ENCODE measurements around the gene CD7. TPM values are rescaled to one million over a fixed set of nuclear protein-coding genes. Genes with fewer than 3 reads are reported as not detected.

Gene CD7
- total RNA-seq, 1 donor from 2014 or later, result 1.4 TPM

GRCh38 chr17:82271401-82271800 lies 46.0 kb downstream of the CD7 start:
- H3K27ac Mint-ChIP-seq, result peak overlapping the region; percentile 87
- no peaks in the 10 kb centered on the region for H3K9me3 Mint-ChIP-seq
- H3K36me3 Mint-ChIP-seq, result peaks cover 32% of the 10 kb centered on the region
- no peak for DNase-seq (ENCODE audit: extremely low spot score, unreplicated experiment)
- H3K4me1 Mint-ChIP-seq (ENCODE audit: unreplicated experiment), result peaks cover 45% of the 10 kb centered on the region
- H3K27me3 Mint-ChIP-seq, result no peaks in the 10 kb centered on the region
- peak overlapping the region; percentile 88 for H3K4me3 Mint-ChIP-seq
- no peak for TF ChIP-seq CTCF (conservative IDR thresholded peaks at IDR 0.05)

GRCh38 chr17:82270651-82271050 lies 46.8 kb downstream of the CD7 start:
- Mint-ChIP-seq H3K36me3 (peaks cover 39% of the 10 kb centered on the region), H3K9me3 (no peaks in the 10 kb centered on the region), H3K4me1 (ENCODE audit: unreplicated experiment) (peaks cover 45% of the 10 kb centered on the region), H3K27me3 (no peaks in the 10 kb centered on the region), H3K27ac (peak overlapping the region; percentile 87), H3K4me3 (peak overlapping the region; percentile 88)
- DNase-seq (ENCODE audit: extremely low spot score, unreplicated experiment), result no peak
- TF ChIP-seq CTCF (conservative IDR thresholded peaks at IDR 0.05), result no peak

DNA sequence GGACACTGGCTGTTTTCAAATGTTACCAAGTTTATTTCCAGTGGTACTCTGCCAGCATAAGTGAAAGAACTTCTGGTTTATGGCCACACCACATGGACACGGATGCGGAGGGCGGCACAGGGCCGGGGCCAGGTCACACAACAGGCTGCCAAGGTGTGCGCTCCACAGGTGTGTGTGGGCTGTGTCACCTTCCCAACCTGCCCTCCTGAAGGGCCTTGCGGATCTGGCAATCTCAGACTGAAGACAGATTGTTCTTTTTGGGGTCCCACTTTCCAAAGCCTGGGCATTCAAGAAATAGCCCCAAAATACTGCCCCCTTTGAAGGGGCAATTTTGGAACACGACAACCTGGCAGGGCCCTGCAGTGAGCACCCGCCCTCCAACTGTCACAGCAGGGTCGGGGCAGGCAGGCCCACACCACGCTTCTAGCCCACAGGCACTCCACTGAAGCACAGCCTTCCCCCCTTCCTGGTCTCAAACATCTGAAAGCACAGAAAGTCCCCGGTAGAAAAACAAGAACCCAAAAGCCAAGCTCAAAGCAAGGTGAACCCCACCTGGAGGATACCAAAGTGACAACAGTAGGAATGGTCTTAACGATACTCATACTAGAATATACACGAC lies 47.4 kb downstream of the CD7 start:
- no peaks in the 10 kb centered on the region for H3K27me3 Mint-ChIP-seq
- no peaks in the 10 kb centered on the region for H3K9me3 Mint-ChIP-seq
- peaks cover 40% of the 10 kb centered on the region for H3K4me1 Mint-ChIP-seq (ENCODE audit: unreplicated experiment)
- H3K36me3 Mint-ChIP-seq, result peaks cover 42% of the 10 kb centered on the region
- peak overlapping the region; percentile 88 for H3K4me3 Mint-ChIP-seq
- no peak for TF ChIP-seq CTCF (conservative IDR thresholded peaks at IDR 0.05)
- peak overlapping the region; percentile 97 for H3K27ac Mint-ChIP-seq
- DNase-seq (ENCODE audit: extremely low spot score, unreplicated experiment), result no peak

GRCh38 chr17:82269138-82269881 lies 48.1 kb downstream of the CD7 start:
- H3K4me3 Mint-ChIP-seq, result peak overlapping the region; percentile 88
- H3K36me3 Mint-ChIP-seq, result peaks cover 44% of the 10 kb centered on the region
- peaks cover 38% of the 10 kb centered on the region for H3K4me1 Mint-ChIP-seq (ENCODE audit: unreplicated experiment)
- TF ChIP-seq CTCF (conservative IDR thresholded peaks at IDR 0.05), result no peak
- DNase-seq (ENCODE audit: extremely low spot score, unreplicated experiment), result no peak
- no peaks in the 10 kb centered on the region for H3K27me3 Mint-ChIP-seq
- peak overlapping the region; percentile 97 for H3K27ac Mint-ChIP-seq
- H3K9me3 Mint-ChIP-seq, result no peaks in the 10 kb centered on the region

DNA sequence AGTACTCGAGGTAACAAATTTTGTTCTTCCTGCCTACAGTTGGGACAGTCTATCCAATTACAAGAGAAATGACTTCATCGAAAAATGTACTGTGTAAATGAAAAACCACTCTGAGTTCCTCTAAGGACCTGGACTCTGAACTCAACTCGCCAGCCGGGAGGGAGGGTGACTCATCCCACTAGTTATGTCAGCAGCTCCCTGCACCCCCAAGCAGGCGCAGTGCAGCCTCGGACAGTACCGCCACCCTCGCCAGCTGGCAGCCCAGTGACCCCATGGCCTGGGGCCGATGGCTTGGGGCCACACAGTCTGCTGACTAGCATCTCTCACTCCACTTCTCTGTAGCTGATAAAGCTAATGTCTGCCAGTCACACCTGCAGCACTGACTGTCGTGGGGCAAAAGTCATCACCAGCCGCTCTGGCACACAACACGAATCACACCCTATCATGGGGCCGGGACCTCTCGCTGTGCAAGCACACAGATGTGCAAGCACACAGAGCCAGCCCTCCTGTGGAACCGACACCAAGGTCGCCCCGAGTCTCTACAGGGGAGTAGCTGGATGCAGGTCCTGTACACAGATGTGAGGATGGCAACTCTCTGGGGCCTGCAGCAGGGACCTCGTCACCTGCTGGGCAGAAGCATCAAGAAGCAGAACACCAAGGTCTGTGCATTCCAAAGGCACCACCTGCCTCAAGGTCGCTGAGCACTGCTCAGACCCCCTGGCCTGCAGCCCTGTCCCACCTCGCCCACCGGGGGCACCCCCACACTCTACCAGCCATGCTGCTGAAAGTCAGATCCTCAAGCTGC lies 49.6 kb downstream of the CD7 start:
- H3K9me3 Mint-ChIP-seq, result no peaks in the 10 kb centered on the region
- H3K27ac Mint-ChIP-seq, result peak overlapping the region; percentile 97
- no peak for TF ChIP-seq CTCF (conservative IDR thresholded peaks at IDR 0.05)
- peak overlapping the region; percentile 71 for H3K4me3 Mint-ChIP-seq
- no peak for DNase-seq (ENCODE audit: extremely low spot score, unreplicated experiment)
- H3K27me3 Mint-ChIP-seq, result no peaks in the 10 kb centered on the region
- H3K4me1 Mint-ChIP-seq (ENCODE audit: unreplicated experiment), result peaks cover 42% of the 10 kb centered on the region
- H3K36me3 Mint-ChIP-seq, result peaks cover 50% of the 10 kb centered on the region

All from type B pancreatic cell (in vitro differentiated cells).